Left ventricle myocardium inferior (tissue), 1 donor: ENCODE results near the gene SERINC5. TPM values are rescaled to one million over a fixed set of nuclear protein-coding genes. Genes with fewer than 3 reads are reported as not detected.

Experiments used
- DNase-seq: peaks from one replicate; pipeline ENCODE4 v3.0.0-alpha.2; 2020
- H3K27ac ChIP-seq: fragments of 200-600 bp; replicated peaks from 2 replicates; pipeline ENCODE4 v1.8.0; 2021
- H3K27me3 ChIP-seq: fragments of 200-600 bp; 2 replicates; pipeline ENCODE4 v1.8.0; 2021; ENCODE audit warnings: low read depth
- H3K36me3 ChIP-seq: fragments of 200-600 bp; 2 replicates; pipeline ENCODE4 v1.8.0; 2021
- H3K4me1 ChIP-seq: fragments of 200-600 bp; 2 replicates; pipeline ENCODE4 v1.8.0; 2021
- H3K4me3 ChIP-seq: fragments of 200-600 bp; 2 replicates; pipeline ENCODE4 v1.8.0; 2021; ENCODE audit warnings: mild to moderate bottlenecking, moderate library complexity
- H3K9me3 ChIP-seq: fragments of 200-600 bp; replicated peaks from 2 replicates; pipeline ENCODE4 v1.8.0; 2021
- CTCF ChIP-seq: fragments of 200-600 bp; IDR thresholded peaks from 2 replicates; pipeline ENCODE4 v1.8.0; 2021; ENCODE audit warnings: antibody characterized with exemption, mild to moderate bottlenecking, borderline replicate concordance
- intact Hi-C: fragments of 100-400 bp; cut with micrococcal nuclease; formaldehyde crosslinking; loops from one replicate; pipeline ENCODE4 v1.11.0; 2022
- total RNA-seq: library from RNA; stranded (reverse); fragmentation: NEBNext Ultra II Directional; extraction: Animal tissue kit (Norgen Biotek cat#: 25700); gene quantifications from one replicate; pipeline ENCODE4 v1.2.1, GENCODE V29; 2021
- donor health status: DM: no; HTN: yes; CAD: no; lungs with severe emphysema.

SERINC5 gene
- total RNA-seq, 1 donor from 2014 or later = 12.2 TPM

- no peak overlapping the region for H3K27ac ChIP-seq
- no peaks in the 10 kb centered on the region for H3K9me3 ChIP-seq
- no peak for DNase-seq
- no peak for TF ChIP-seq CTCF
- no peak overlapping the region for H3K4me3 ChIP-seq
- peaks cover 19% of the 10 kb centered on the region for H3K36me3 ChIP-seq
- intact Hi-C loops = no loop called here
- peaks cover 30% of the 10 kb centered on the region for H3K4me1 ChIP-seq
- H3K27me3 ChIP-seq = no peaks in the 10 kb centered on the region
These were observed 105.1 kb downstream of the SERINC5 start for GRCh38 chr5:80150731-80151130.

GRCh38 chr5:80149161-80149609 lies 106.7 kb downstream of the SERINC5 start:
- no peak for DNase-seq
- TF ChIP-seq CTCF = no peak
- no peaks in the 10 kb centered on the region for H3K9me3 ChIP-seq
- no peaks in the 10 kb centered on the region for H3K27me3 ChIP-seq
- intact Hi-C loops = no loop called here
- no peak overlapping the region for H3K27ac ChIP-seq
- peaks cover 28% of the 10 kb centered on the region for H3K36me3 ChIP-seq
- H3K4me3 ChIP-seq = no peak overlapping the region
- peaks cover 27% of the 10 kb centered on the region for H3K4me1 ChIP-seq

- peaks cover 33% of the 10 kb centered on the region for H3K36me3 ChIP-seq
- peak; percentile 22 for TF ChIP-seq CTCF
- intact Hi-C loops = no loop called here
- peak overlapping the region; percentile 21 for H3K4me3 ChIP-seq
- peaks cover 28% of the 10 kb centered on the region for H3K4me1 ChIP-seq
- no peaks in the 10 kb centered on the region for H3K9me3 ChIP-seq
- DNase-seq = no peak
- peak overlapping the region; percentile 69 for H3K27ac ChIP-seq
- no peaks in the 10 kb centered on the region for H3K27me3 ChIP-seq
These were observed 108.6 kb downstream of the SERINC5 start for GRCh38 chr5:80147119-80147815.

- no peaks in the 10 kb centered on the region for H3K9me3 ChIP-seq
- no peaks in the 10 kb centered on the region for H3K27me3 ChIP-seq
- no peak overlapping the region for H3K4me3 ChIP-seq
- peaks cover 40% of the 10 kb centered on the region for H3K4me1 ChIP-seq
- H3K27ac ChIP-seq = peak overlapping the region; percentile 69
- no peak for DNase-seq
- peaks cover 29% of the 10 kb centered on the region for H3K36me3 ChIP-seq
- TF ChIP-seq CTCF = no peak
- intact Hi-C loops = no loop called here
These were observed 109.8 kb downstream of the SERINC5 start for GRCh38 chr5:80146046-80146445.

- DNase-seq = no peak
- intact Hi-C loops = no loop called here
- Histone ChIP-seq H3K4me1 (peaks cover 48% of the 10 kb centered on the region), H3K36me3 (peaks cover 14% of the 10 kb centered on the region), H3K9me3 (no peaks in the 10 kb centered on the region), H3K27ac (peak overlapping the region; percentile 90), H3K4me3 (no peak overlapping the region), H3K27me3 (no peaks in the 10 kb centered on the region)
- no peak for TF ChIP-seq CTCF
These were observed 112.4 kb downstream of the SERINC5 start for GRCh38 chr5:80143491-80143890.
